ENCODE data around the gene FAM9C.
"Not testable (repeated sequence)": the region's sequence is repeated elsewhere in the genome, so short reads cannot be mapped to it uniquely, and the experiment has no call there.

The FAM9C gene

DNA sequence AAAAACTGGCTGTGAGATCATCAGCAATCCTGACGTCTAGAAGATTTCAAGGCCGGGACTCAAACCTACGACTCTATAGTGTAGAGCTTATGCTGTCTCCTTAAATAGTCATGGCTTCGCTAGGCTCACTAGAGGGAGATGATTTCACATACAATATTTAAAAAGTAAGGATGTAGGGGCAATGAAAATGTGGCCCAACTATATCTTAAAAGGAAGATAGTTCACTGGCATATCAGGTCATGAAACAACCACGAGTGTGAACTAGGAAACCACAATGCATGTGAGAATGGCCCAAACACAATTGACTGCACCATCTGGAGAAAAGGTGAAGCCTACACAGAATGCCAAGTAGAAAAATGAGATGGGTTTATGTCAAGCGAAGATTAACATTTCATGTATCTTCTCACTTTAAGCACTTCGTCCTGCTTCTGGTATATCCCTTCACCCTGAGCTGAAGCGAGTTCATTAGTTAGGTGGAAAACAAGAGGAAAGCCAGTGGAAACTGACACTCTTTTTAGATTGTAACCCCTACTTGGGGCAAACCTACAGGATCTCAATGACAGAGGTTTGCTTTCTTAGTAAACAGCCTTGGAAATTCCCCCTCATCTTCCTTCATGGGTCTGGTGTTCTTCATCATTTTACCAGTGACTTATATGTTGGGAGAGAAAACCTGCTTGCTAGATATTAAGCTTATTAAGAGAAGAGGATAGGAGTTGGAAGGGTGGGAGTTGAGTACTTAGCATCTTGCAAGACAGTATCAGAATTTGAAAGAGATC is 17.4 kb downstream of the FAM9C start:
- Mint-ChIP-seq H3K27ac (no peak overlapping the region), H3K4me3 (no peak overlapping the region), H3K27me3 (ENCODE audit: low read depth, poor library complexity) (peaks cover 2% of the 10 kb centered on the region), H3K36me3 (ENCODE audit: low read depth) (no peaks in the 10 kb centered on the region), H3K9me3 (peaks cover 28% of the 10 kb centered on the region), H3K4me1 (peaks cover 53% of the 10 kb centered on the region)
- no peak for TF ChIP-seq CTCF (IDR thresholded peaks at IDR 0.05)
- no peak for DNase-seq

DNA sequence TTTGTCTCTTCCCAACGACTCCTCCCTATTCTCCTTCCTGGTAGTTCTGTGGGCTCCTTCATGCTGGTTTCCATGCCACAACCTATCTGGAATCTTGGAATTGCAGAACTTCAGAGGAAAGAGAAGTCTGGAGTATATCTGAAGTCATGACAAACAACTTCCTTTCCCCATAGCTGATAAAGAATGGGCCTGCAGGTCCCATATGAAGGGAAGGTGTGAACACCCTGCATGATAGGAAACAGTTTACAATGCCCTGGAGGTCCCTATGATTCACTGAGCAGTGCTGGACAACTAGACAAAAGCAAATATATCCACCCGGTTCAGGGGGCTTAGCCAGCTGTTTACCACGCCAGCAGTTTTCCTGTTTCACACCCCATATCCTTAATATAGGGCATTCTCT is 19.4 kb downstream of the FAM9C start:
- DNase-seq: no peak
- H3K4me3 Mint-ChIP-seq: no peak overlapping the region
- TF ChIP-seq CTCF (IDR thresholded peaks at IDR 0.05): no peak
- H3K36me3 Mint-ChIP-seq (ENCODE audit: low read depth): no peaks in the 10 kb centered on the region
- peaks cover 42% of the 10 kb centered on the region for H3K4me1 Mint-ChIP-seq
- no peak overlapping the region for H3K27ac Mint-ChIP-seq
- H3K9me3 Mint-ChIP-seq: peaks cover 22% of the 10 kb centered on the region
- peaks cover 2% of the 10 kb centered on the region for H3K27me3 Mint-ChIP-seq (ENCODE audit: low read depth, poor library complexity)

- no peak for TF ChIP-seq CTCF (IDR thresholded peaks at IDR 0.05)
- H3K27me3 Mint-ChIP-seq (ENCODE audit: low read depth, poor library complexity): peaks cover 2% of the 10 kb centered on the region
- DNase-seq: no peak
- H3K27ac Mint-ChIP-seq: no peak overlapping the region
- peaks cover 32% of the 10 kb centered on the region for H3K4me1 Mint-ChIP-seq
- H3K4me3 Mint-ChIP-seq: no peak overlapping the region
- no peaks in the 10 kb centered on the region for H3K36me3 Mint-ChIP-seq (ENCODE audit: low read depth)
- peaks cover 26% of the 10 kb centered on the region for H3K9me3 Mint-ChIP-seq
Measured at GRCh38 chrX:13023979-13024378, 20.4 kb downstream of the FAM9C start.

GRCh38 chrX:13023567-13023966 is 20.9 kb downstream of the FAM9C start:
- Mint-ChIP-seq H3K27ac (no peak overlapping the region), H3K4me3 (no peak overlapping the region), H3K9me3 (peaks cover 26% of the 10 kb centered on the region), H3K4me1 (peaks cover 32% of the 10 kb centered on the region), H3K36me3 (ENCODE audit: low read depth) (no peaks in the 10 kb centered on the region), H3K27me3 (ENCODE audit: low read depth, poor library complexity) (peaks cover 2% of the 10 kb centered on the region)
- DNase-seq: no peak
- no peak for TF ChIP-seq CTCF (IDR thresholded peaks at IDR 0.05)

- Mint-ChIP-seq H3K27ac (no peak overlapping the region), H3K36me3 (ENCODE audit: low read depth) (no peaks in the 10 kb centered on the region), H3K4me3 (no peak overlapping the region), H3K4me1 (peaks cover 32% of the 10 kb centered on the region), H3K9me3 (peaks cover 28% of the 10 kb centered on the region), H3K27me3 (ENCODE audit: low read depth, poor library complexity) (peaks cover 2% of the 10 kb centered on the region)
- TF ChIP-seq CTCF (IDR thresholded peaks at IDR 0.05): no peak
- DNase-seq: no peak
Measured at GRCh38 chrX:13022926-13023325, 21.5 kb downstream of the FAM9C start.

- not testable (repeated sequence) for H3K27me3 Mint-ChIP-seq (ENCODE audit: low read depth, poor library complexity); DNase-seq; H3K27ac Mint-ChIP-seq; H3K4me3 Mint-ChIP-seq; H3K36me3 Mint-ChIP-seq (ENCODE audit: low read depth)
- H3K9me3 Mint-ChIP-seq: peaks cover 27% of the 10 kb centered on the region
- H3K4me1 Mint-ChIP-seq: peaks cover 16% of the 10 kb centered on the region
Measured at GRCh38 chrX:13016731-13017130, 27.7 kb downstream of the FAM9C start.

Data from nephron progenitor cell (in vitro differentiated cells).